Ovary (tissue), 3 donors: ENCODE data around the gene ENTPD2.
"Not testable (repeated sequence)": the region's sequence is repeated elsewhere in the genome, so short reads cannot be mapped to it uniquely, and the experiment has no call there.

Source experiments
- CTCF ChIP-seq, 3 donors: fragments of 450-650 bp in 2 of 3; fragments of 200-600 bp in 1 of 3; IDR thresholded peaks; one replicate each; pipeline versions ENCODE4 v1.5.1 to v1.8.0; 2016 to 2022; ENCODE audit warnings: antibody characterized with exemption in 3 of 3, mild to moderate bottlenecking in 1 of 3
- EP300 ChIP-seq: sonication (generic); formaldehyde crosslinking; IDR thresholded peaks from one replicate; pipeline ENCODE4 v1.6.1; 2017; ENCODE audit warnings: antibody characterized with exemption
- POLR2A ChIP-seq: fragments of 450-650 bp; IDR thresholded peaks from one replicate; pipeline ENCODE4 v1.6.1; 2017; ENCODE audit warnings: antibody characterized with exemption, mild to moderate bottlenecking, moderate library complexity
- donor health status: DM: no; HTN: no; CAD: no.

GRCh38 chr9:137004285-137004684 lies 49.6 kb downstream of the ENTPD2 start:
- not testable (repeated sequence) for TF ChIP-seq CTCF (IDR thresholded peaks at IDR 0.05); POLR2A; EP300
